Activated CD4-positive, alpha-beta T cell treated with anti-CD3 and anti-CD28 coated beads, Interleukin-2, Interleukin-6, amounts not matched to agents 100 ng/mL and 50 ng/mL, durations not matched to agents 16 hours and 8 hours (primary cell): ENCODE data around the gene SERHL2.
"Not testable (repeated sequence)": the region's sequence is repeated elsewhere in the genome, so short reads cannot be mapped to it uniquely, and the experiment has no call there.

Source experiments
- DNase-seq: peaks from one replicate; pipeline ENCODE4 v3.0.0-alpha.2; 2020

Gene SERHL2

DNA sequence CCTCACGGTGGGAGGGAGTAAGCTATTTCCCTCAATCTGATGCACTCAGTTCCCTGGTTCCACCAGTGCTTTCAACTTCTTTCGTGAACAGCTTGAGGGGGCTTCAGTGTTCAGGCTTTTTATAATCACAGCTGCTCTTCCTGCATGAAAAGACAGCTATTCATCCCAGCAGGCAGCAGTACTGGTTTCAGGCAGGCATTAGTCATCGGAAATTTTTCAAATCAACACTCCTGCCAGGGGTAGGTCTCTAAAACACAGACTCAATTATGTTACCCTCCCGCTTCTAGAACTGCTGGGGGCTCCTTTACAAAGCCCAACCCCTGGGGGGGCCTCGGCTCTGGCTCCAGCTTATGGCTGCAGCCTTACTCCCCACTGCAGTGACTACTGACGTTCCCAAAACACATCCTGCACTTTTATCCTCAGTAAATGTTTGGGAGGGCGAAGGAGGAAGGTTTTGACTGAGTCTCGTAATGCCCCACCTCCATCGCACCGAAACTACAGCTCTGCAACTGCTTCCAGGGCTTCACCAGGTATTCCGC lies 55.1 kb downstream of the SERHL2 start:
- peak; percentile 22 for DNase-seq

DNA sequence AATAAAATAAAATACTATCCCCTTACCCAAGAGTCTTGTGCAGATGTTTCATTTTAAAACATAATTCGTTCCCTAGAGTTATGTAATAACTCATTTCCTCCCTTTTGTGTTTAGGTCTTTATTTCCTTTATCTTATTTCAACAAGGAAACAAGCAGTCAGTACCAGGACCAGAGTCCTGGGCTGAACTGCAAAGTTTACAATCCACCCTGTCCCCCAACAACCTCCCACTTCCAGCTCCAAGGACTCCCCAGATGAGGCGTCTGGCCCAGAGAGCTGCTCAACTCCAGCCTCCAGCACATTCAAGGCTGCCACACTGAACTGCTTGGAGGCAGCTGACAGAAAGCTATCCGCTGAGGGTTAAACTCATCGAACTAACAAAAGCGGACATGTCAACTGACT lies 56.4 kb downstream of the SERHL2 start:
- no peak for DNase-seq

- no peak for DNase-seq
Measured at GRCh38 chr22:42611051-42611450, 57.3 kb downstream of the SERHL2 start.

DNA sequence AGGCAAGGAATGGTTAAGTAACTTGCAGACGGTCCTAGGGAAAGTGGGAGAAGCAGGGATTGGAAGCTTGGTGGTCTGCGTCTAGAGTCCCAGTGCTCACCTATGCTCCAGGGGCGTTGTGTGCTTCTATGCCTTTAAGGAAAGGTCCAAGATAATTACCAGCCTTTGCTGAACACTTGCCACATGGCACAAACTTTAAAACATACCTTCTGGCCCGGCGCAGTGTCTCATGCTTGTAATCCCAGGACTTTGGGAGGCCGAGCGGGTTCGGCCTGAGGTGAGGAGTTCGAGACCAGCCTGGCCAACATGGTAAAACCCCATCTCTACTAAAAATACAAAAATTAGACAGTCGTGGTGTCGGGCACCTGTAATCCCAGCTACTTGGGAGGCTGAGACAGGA lies 58.6 kb downstream of the SERHL2 start:
- no peak for DNase-seq

GRCh38 chr22:42613872-42614301 lies 60.1 kb downstream of the SERHL2 start:
- DNase-seq, result peak; percentile 33

DNA sequence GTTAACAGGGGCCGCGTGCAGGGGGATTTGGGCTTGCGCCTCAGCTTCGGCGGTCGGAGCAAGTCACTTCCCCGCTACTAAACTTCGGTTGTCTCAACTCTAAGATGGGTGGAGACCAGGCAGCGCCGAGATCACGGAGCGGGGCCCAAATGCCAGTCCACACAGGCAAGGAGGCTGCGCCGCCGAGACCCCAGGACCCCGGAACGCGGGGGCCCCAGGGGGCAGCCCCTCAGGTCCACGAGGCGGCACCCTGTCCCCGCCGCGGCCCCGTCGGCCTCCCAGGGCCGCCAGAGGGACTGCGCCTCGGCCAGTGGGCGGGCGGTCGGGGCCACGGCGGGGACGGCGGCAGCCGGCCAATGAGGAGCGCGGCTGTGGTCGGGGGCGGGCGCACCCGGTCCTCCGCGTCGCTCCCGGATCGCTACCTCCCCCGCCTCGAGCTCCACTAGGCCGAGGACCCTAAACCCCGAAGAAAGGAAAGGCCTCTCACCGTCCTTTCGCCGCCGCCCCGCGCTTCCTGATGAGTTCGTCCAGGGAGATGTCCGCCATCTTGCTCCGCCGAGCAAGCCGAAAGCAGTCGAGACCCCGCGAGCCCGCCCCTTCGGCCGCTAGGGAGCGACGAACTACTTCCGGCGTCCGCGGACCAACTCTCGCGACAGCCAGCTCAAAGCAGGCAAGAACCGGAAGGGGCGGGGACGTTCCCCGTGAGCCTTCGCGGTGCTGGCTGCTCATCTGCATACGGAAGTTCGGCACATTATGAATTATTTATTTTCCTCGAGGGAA lies 60.7 kb downstream of the SERHL2 start, which contains the start of gene POLDIP3:
Gene POLDIP3 (minus strand): TSS at position 572 of the 780 bp plus-strand sequence. CDS start 26 bp downstream, at position 546.
- DNase-seq, result peak; percentile 99

- DNase-seq, result peak; percentile 97
Measured at GRCh38 chr22:42615092-42615859, 61.5 kb downstream of the SERHL2 start.

DNA sequence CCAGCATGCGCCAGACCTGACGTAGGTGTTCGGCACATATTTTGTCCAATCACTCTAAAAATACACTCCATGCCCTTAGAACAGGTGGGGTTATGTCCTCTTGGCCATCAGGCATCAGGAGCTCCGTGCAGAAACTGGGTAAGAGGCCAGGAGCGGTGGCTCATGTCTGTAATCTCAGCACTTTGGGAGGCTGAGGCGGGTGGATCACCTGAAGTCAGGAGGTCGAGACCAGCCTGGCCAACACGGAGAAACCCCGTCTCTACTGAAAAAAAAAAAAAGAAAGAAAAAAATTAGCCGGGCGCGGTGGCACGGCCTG lies 62.1 kb downstream of the SERHL2 start:
- DNase-seq, result not testable (repeated sequence)

- DNase-seq, result no peak
Measured at GRCh38 chr22:42617155-42617983, 63.6 kb downstream of the SERHL2 start.

DNA sequence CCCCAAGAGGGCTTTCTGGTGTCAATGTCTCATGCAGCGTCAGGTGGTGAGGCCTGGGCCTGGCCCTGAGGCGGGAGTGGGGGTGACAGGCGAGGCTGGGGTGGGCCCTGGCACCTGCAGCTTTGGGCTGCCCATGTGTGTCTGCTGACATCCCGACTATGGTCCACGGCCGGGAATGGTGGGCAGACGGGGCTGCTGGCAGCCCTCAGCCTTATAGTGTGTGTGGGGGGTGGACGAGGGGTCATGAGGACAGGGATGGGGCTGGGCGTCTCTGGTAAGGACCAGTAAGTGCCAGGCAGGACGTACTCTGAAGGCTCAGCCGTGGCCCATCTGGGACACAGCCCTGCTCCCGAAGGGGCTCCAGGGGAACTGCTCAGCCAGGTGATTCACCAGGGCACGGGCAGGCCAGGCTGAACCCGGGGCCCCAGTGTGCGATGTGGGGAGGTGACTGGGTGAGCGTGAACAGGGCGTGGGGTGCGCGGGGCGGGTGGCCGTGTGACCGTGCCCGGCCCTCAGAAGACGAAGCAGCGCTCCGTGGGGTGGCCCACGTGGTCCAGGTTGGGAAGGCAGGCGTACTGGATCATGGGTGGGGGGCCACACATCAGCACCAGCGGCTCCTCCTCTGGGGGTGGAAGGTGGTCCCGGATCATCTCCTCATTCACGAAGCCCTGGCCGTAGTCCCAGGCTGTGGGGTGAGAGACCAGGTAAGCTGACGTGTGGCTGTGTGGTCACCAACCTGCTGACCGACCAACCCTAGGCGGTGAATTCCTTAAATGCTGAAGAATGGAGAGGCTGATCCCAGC lies 65.7 kb downstream of the SERHL2 start:
- no peak for DNase-seq

GRCh38 chr22:42620084-42620483 lies 66.3 kb downstream of the SERHL2 start:
- no peak for DNase-seq

DNA sequence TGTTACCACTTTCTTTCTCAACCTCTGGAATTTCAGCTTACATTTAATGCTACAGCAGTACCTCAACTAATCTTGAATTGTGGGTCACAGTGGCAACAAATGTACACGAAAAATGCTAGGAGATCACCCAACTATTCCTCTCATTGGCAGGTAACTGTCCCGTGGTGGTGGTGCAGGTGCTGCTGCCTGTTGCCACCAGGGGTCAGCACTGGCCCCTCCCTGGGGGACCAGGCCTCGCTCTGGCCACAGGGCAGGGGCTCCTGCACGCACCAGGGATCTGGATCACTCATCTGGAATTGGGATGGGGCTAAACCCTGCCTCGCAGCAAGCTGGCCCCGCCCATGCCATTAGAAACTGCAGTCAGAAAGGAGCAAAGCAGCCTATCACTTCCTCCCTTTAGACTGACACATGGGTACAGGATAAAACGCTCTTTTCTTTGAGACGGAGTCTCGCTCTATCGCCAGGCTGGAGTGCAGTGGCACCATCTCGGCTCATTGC lies 67.8 kb downstream of the SERHL2 start:
- peak; percentile 60 for DNase-seq

GRCh38 chr22:42622061-42622710 lies 68.4 kb downstream of the SERHL2 start:
- no peak for DNase-seq

GRCh38 chr22:42623301-42623751 lies 69.6 kb downstream of the SERHL2 start:
- DNase-seq, result no peak
